HFF-Myc (cell line): ENCODE measurements around the gene RARRES2.

ENCODE experiments used
- DNase-seq: peaks from one replicate; pipeline ENCODE4 v3.0.0-alpha.2; 2011; ENCODE audit warnings: low read depth; ENCODE audit errors: extremely low read depth
- H3K4me3 ChIP-seq: replicated peaks from 2 replicates; pipeline ENCODE4 v1.5.1; 2011; ENCODE audit warnings: low read depth, mild to moderate bottlenecking, control low read depth, low read length
- CTCF ChIP-seq: IDR thresholded peaks from 2 replicates; pipeline ENCODE4 v1.5.1; 2012; ENCODE audit warnings: mild to moderate bottlenecking, low read depth, low read length, control low read depth; ENCODE audit errors: missing control alignments

Gene RARRES2

GRCh38 chr7:150372271-150373048 lies 31.0 kb upstream of the RARRES2 start:
- no peak for DNase-seq
- TF ChIP-seq CTCF: no peak
- no peak overlapping the region for H3K4me3 ChIP-seq

GRCh38 chr7:150371996-150372270 lies 30.5 kb upstream of the RARRES2 start:
- no peak for DNase-seq
- H3K4me3 ChIP-seq: no peak overlapping the region
- no peak for TF ChIP-seq CTCF

- no peak for TF ChIP-seq CTCF
- H3K4me3 ChIP-seq: peak overlapping the region; percentile 81; the same call in 1 of the 2 replicates
Measured at GRCh38 chr7:150371131-150371995, 29.9 kb upstream of the RARRES2 start.

GRCh38 chr7:150370612-150371071 lies 29.2 kb upstream of the RARRES2 start:
- TF ChIP-seq CTCF: no peak
- no peak for DNase-seq
- peak overlapping the region; percentile 81 for H3K4me3 ChIP-seq

More at GRCh38 chr7:150371131-150371995, 29.9 kb upstream of the RARRES2 start:
- DNase-seq: no peak

- TF ChIP-seq CTCF: no peak
- DNase-seq: no peak
- H3K4me3 ChIP-seq: peak overlapping the region; percentile 81
Measured at GRCh38 chr7:150369748-150370501, 28.5 kb upstream of the RARRES2 start.

GRCh38 chr7:150368884-150369747 lies 27.7 kb upstream of the RARRES2 start:
- no peak for DNase-seq
- TF ChIP-seq CTCF: no peak
- H3K4me3 ChIP-seq: peak overlapping the region; percentile 81
